ENCODE results near the gene PDIA5. TPM values are rescaled to one million over a fixed set of nuclear protein-coding genes. Genes with fewer than 3 reads are reported as not detected.
A peak's percentile ranks its signal among the peaks of the same experiment; 100 is the strongest.

PDIA5 gene
- total RNA-seq, 1 donor from 2014 or later: 33.6 TPM

DNA sequence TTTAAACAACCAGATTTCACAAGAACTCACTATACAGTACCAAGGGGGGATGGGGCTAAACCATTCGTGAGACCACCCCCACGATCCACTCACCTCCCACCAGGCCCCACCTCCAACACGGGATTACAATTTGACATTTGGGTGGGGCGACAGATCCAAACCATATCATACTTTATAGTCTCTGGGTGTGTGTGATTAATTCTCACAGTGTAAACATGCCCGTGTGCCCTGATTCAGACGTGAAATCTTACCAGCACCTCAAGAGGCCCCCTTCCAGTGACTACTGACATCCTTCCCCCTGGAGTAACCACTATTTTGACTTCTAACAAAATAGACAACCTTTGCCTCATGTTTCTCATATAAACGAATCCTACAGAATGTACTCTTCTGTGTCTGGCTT is 5.0 kb upstream of the PDIA5 start:
- Histone ChIP-seq H3K36me3 (no peaks in the 10 kb centered on the region), H3K4me1 (peaks cover 3% of the 10 kb centered on the region), H3K4me3 (no peak overlapping the region), H3K27ac (no peak overlapping the region), H3K27me3 (no peaks in the 10 kb centered on the region), H3K9me3 (no peaks in the 10 kb centered on the region)
- ATAC-seq (no peak), DNase-seq (no peak)
- intact Hi-C loops (cut with DNase I): no loop called here
- TF ChIP-seq, protein P1, sequence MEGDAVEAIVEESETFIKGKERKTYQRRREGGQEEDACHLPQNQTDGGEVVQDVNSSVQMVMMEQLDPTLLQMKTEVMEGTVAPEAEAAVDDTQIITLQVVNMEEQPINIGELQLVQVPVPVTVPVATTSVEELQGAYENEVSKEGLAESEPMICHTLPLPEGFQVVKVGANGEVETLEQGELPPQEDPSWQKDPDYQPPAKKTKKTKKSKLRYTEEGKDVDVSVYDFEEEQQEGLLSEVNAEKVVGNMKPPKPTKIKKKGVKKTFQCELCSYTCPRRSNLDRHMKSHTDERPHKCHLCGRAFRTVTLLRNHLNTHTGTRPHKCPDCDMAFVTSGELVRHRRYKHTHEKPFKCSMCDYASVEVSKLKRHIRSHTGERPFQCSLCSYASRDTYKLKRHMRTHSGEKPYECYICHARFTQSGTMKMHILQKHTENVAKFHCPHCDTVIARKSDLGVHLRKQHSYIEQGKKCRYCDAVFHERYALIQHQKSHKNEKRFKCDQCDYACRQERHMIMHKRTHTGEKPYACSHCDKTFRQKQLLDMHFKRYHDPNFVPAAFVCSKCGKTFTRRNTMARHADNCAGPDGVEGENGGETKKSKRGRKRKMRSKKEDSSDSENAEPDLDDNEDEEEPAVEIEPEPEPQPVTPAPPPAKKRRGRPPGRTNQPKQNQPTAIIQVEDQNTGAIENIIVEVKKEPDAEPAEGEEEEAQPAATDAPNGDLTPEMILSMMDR (IDR thresholded peaks at IDR 0.05): no peak

DNA sequence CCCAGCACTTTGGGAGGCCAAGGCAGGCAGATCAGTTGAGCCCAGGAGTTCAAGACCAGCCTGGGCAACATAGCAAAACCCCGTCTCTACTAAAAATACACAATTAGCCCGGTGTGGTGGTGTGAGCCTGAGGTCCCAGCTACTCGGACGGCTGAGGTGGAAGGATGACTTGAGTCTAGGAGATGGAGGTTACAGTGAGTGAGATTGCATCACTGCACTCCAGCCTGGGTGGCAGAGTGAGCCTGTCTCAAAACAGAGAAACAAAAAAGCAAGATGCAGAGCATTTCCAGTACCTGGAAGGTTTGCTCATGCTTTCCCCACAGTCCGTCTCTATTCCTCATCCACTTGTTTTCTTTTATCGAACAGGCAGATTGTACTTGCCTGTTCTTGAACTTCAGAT is 3.8 kb upstream of the PDIA5 start:
- H3K27me3 ChIP-seq: no peaks in the 10 kb centered on the region
- DNase-seq: no peak

DNA sequence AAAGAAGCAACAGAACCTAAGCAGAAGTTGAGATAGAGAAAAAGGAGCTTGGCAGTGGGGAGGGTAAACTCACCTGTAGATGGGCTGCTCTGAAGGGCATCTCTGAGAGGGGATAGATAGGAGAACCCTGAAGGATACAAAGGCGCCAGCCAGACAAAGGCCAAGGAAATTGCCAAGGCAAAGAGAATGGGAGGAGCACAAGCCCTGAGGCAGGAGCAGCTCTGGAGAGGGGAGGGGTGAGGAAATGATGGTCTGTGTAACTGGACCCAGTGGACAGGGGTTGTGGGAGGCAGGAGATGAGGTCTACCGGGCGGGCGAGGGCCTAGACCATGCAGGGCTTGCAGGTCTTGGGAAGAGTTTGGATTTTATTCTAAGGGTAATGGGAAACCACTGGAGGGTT is 2.3 kb upstream of the PDIA5 start:
- Histone ChIP-seq H3K9me3 (no peaks in the 10 kb centered on the region), H3K27me3 (no peaks in the 10 kb centered on the region), H3K27ac (no peak overlapping the region), H3K36me3 (no peaks in the 10 kb centered on the region), H3K4me1 (peaks cover 18% of the 10 kb centered on the region), H3K4me3 (no peak overlapping the region)
- DNase-seq: no peak
- TF ChIP-seq, protein P1 (IDR thresholded peaks at IDR 0.05): no peak
- ATAC-seq: no peak
- intact Hi-C loops (cut with DNase I): no loop called here

More for the DNA sequence above, 3.8 kb upstream of the PDIA5 start:
- Histone ChIP-seq H3K4me1 (peaks cover 5% of the 10 kb centered on the region), H3K4me3 (no peak overlapping the region), H3K9me3 (no peaks in the 10 kb centered on the region), H3K36me3 (no peaks in the 10 kb centered on the region), H3K27ac (no peak overlapping the region)
- intact Hi-C loops (cut with DNase I): no loop called here
- no peak for ATAC-seq
- TF ChIP-seq, protein P1 (IDR thresholded peaks at IDR 0.05): no peak

DNA sequence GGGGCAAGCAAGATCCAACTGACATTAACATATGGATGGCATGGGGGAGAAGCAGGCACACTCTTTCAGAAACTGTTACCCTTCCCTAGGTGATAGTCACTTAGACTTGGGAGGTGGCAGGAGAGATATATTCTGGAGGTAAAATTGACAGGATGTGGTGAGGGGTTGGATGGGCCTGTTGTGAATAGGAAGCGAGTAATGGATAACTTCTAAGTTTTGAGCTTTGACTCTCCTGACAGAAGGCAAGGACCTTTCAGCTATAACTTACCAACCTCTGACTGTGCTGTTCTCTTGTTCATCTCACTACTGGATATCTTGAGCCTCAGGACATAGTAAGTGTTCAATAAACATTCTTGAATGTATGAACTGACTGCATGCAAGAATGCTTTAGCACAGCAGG is 1.9 kb upstream of the PDIA5 start:
- H3K27ac ChIP-seq: no peak overlapping the region
- intact Hi-C loops (cut with DNase I): no loop called here
- H3K36me3 ChIP-seq: no peaks in the 10 kb centered on the region
- TF ChIP-seq, protein P1 (IDR thresholded peaks at IDR 0.05): no peak
- H3K4me3 ChIP-seq: no peak overlapping the region
- H3K4me1 ChIP-seq: peaks cover 21% of the 10 kb centered on the region
- ATAC-seq: no peak
- no peaks in the 10 kb centered on the region for H3K9me3 ChIP-seq
- no peak for DNase-seq
- H3K27me3 ChIP-seq: no peaks in the 10 kb centered on the region

DNA sequence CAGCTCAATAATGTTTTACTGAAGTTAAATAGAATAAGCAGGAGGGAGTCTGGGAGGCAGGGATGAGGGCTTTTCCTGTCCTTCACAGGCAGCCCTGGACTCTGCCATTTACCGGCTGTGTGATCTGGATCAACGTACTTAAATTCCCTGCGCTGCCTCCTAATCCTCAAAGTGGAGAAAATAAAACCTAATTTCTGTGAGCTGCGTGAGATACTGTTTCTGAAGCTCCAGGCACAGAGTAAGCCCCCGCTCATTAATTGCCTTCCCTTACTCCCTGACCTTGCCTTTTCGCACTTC is 278 bp upstream of the PDIA5 start:
- TF ChIP-seq, protein P1 (IDR thresholded peaks at IDR 0.05): no peak
- peak overlapping the region; percentile 78 for H3K4me3 ChIP-seq
- intact Hi-C loops (cut with DNase I): no loop called here

More for the DNA sequence above, 278 bp upstream of the PDIA5 start:
- ATAC-seq (no peak), DNase-seq (no peak)
- no peaks in the 10 kb centered on the region for H3K27me3 ChIP-seq
- peaks cover 30% of the 10 kb centered on the region for H3K4me1 ChIP-seq
- H3K27ac ChIP-seq: peak overlapping the region; percentile 85
- no peaks in the 10 kb centered on the region for H3K36me3 ChIP-seq
- no peaks in the 10 kb centered on the region for H3K9me3 ChIP-seq

Measured in upper lobe of right lung (tissue), 1 donor.